ENCODE data around the gene DISC1.
A peak's percentile ranks its signal among the peaks of the same experiment; 100 is the strongest.

Gene DISC1

GRCh38 chr1:231861541-231862481 lies 235.2 kb downstream of the DISC1 start:
- peak; percentile 23 for DNase-seq

GRCh38 chr1:231862611-231863010 lies 236.0 kb downstream of the DISC1 start:
- peak; percentile 16 for DNase-seq

- DNase-seq: no peak
These were observed 238.7 kb downstream of the DISC1 start for GRCh38 chr1:231865331-231865730.

GRCh38 chr1:231866392-231867331 lies 240.1 kb downstream of the DISC1 start:
- DNase-seq: peak; percentile 57

- DNase-seq: no peak
These were observed 241.0 kb downstream of the DISC1 start for GRCh38 chr1:231867607-231868006.

- DNase-seq: peak; percentile 63
These were observed 242.8 kb downstream of the DISC1 start for GRCh38 chr1:231869364-231869763.

- no peak for DNase-seq
These were observed 244.9 kb downstream of the DISC1 start for GRCh38 chr1:231871471-231871870.

GRCh38 chr1:231871878-231872277 lies 245.3 kb downstream of the DISC1 start:
- DNase-seq: no peak

- DNase-seq: no peak
These were observed 245.9 kb downstream of the DISC1 start for GRCh38 chr1:231872461-231872910.

- DNase-seq: no peak
These were observed 252.1 kb downstream of the DISC1 start for GRCh38 chr1:231878737-231879136.

GRCh38 chr1:231879296-231879695 lies 252.7 kb downstream of the DISC1 start:
- no peak for DNase-seq

GRCh38 chr1:231882333-231882732 lies 255.7 kb downstream of the DISC1 start:
- no peak for DNase-seq

- DNase-seq: no peak
These were observed 256.2 kb downstream of the DISC1 start for GRCh38 chr1:231882790-231883189.

- no peak for DNase-seq
These were observed 256.8 kb downstream of the DISC1 start for GRCh38 chr1:231883382-231883781.

GRCh38 chr1:231885209-231885854 lies 258.7 kb downstream of the DISC1 start:
- no peak for DNase-seq

GRCh38 chr1:231887166-231887565 lies 260.6 kb downstream of the DISC1 start:
- no peak for DNase-seq

- DNase-seq: no peak
These were observed 261.3 kb downstream of the DISC1 start for GRCh38 chr1:231887866-231888265.

GRCh38 chr1:231890791-231891190 lies 264.2 kb downstream of the DISC1 start:
- no peak for DNase-seq

GRCh38 chr1:231893400-231894102 lies 267.0 kb downstream of the DISC1 start:
- DNase-seq: no peak

GRCh38 chr1:231896806-231897205 lies 270.2 kb downstream of the DISC1 start:
- no peak for DNase-seq

GRCh38 chr1:231899046-231899445 lies 272.5 kb downstream of the DISC1 start:
- no peak for DNase-seq
